Brain microvascular endothelial cell (primary cell): Measurements from ENCODE around the gene BMERB1.

Experiments used
- DNase-seq: peaks from one replicate; pipeline ENCODE4 v3.0.0-alpha.2; 2020
- H3K27ac ChIP-seq: fragments of 250-450 bp; sonication (Bioruptor Pico); 2 replicates; pipeline ENCODE4 v1.5.1; 2020; ENCODE audit warnings: mild to moderate bottlenecking, moderate library complexity
- H3K27me3 ChIP-seq: fragments of 250-450 bp; sonication (Bioruptor Pico); replicated peaks from 2 replicates; pipeline ENCODE4 v1.5.1; 2020; ENCODE audit warnings: mild to moderate bottlenecking
- H3K36me3 ChIP-seq: fragments of 250-450 bp; sonication (Bioruptor Pico); replicated peaks from 2 replicates; pipeline ENCODE4 v1.5.1; 2020; ENCODE audit warnings: mild to moderate bottlenecking
- H3K4me3 ChIP-seq: 2 replicates; pipeline ENCODE4 v1.5.1; 2011; ENCODE audit warnings: low read depth, mild to moderate bottlenecking, control low read depth, low read length, moderate library complexity
- CTCF ChIP-seq: IDR thresholded peaks from 2 replicates; pipeline ENCODE4 v1.5.1; 2011; ENCODE audit warnings: low read depth, mild to moderate bottlenecking, moderate library complexity, low read length, control low read depth, inconsistent platforms; ENCODE audit errors: missing control alignments
- in situ Hi-C: cut with HindIII; loops from 2 replicates; pipeline ENCODE4 v1.10.0; 2017; ENCODE audit warnings: low sequenced_read_pairs, low pct_ligation_motif_present

BMERB1 gene

GRCh38 chr16:15521390-15521757 is 87.0 kb downstream of the BMERB1 start:
- Histone ChIP-seq H3K27ac (no peak overlapping the region), H3K4me3 (no peak overlapping the region), H3K36me3 (no peaks in the 10 kb centered on the region), H3K27me3 (no peaks in the 10 kb centered on the region)
- no peak for TF ChIP-seq CTCF
- in situ Hi-C loops = no loop called here
- no peak for DNase-seq

GRCh38 chr16:15521758-15522509 is 87.5 kb downstream of the BMERB1 start:
- no peak overlapping the region for H3K27ac ChIP-seq
- H3K4me3 ChIP-seq = no peak overlapping the region
- no peaks in the 10 kb centered on the region for H3K36me3 ChIP-seq
- no peaks in the 10 kb centered on the region for H3K27me3 ChIP-seq
- DNase-seq = no peak
- TF ChIP-seq CTCF = no peak
- in situ Hi-C loops = no loop called here

GRCh38 chr16:15523092-15523541 is 88.7 kb downstream of the BMERB1 start:
- no peaks in the 10 kb centered on the region for H3K27me3 ChIP-seq
- no peaks in the 10 kb centered on the region for H3K36me3 ChIP-seq
- DNase-seq = no peak
- in situ Hi-C loops = no loop called here
- no peak overlapping the region for H3K27ac ChIP-seq
- no peak for TF ChIP-seq CTCF
- H3K4me3 ChIP-seq = no peak overlapping the region

- in situ Hi-C loops = no loop called here
- TF ChIP-seq CTCF = no peak
- Histone ChIP-seq H3K27ac (no peak overlapping the region), H3K4me3 (no peak overlapping the region), H3K36me3 (no peaks in the 10 kb centered on the region), H3K27me3 (no peaks in the 10 kb centered on the region)
- DNase-seq = no peak
Measured at GRCh38 chr16:15523939-15524338, 89.6 kb downstream of the BMERB1 start.

GRCh38 chr16:15524966-15525365 is 90.6 kb downstream of the BMERB1 start:
- TF ChIP-seq CTCF = no peak
- no peak overlapping the region for H3K27ac ChIP-seq
- H3K4me3 ChIP-seq = no peak overlapping the region
- in situ Hi-C loops = no loop called here
- no peak for DNase-seq
- H3K27me3 ChIP-seq = no peaks in the 10 kb centered on the region
- no peaks in the 10 kb centered on the region for H3K36me3 ChIP-seq

- no peak for DNase-seq
- H3K4me3 ChIP-seq = no peak overlapping the region
- peaks cover 2% of the 10 kb centered on the region for H3K36me3 ChIP-seq
- in situ Hi-C loops = no loop called here
- TF ChIP-seq CTCF = no peak
- no peak overlapping the region for H3K27ac ChIP-seq
- H3K27me3 ChIP-seq = no peaks in the 10 kb centered on the region
Measured at GRCh38 chr16:15526097-15526496, 91.7 kb downstream of the BMERB1 start.
